Measurements from ENCODE around the gene EP400. TPM values are rescaled to one million over a fixed set of nuclear protein-coding genes. Genes with fewer than 3 reads are reported as not detected.

The EP400 gene
- total and polyA plus RNA-seq, 2 of the 4 experiments (the other 2 are of a cell fraction), result 4.3 to 11.4 TPM

GRCh38 chr12:131917711-131918306 is 31.9 kb upstream of the EP400 start:
- 0 out of 4 replicates have a peak, but pooled peaks cover 0 to 6% of the 10 kb centered on the region in 2 experiments for H3K79me1 ChIP-seq (ENCODE audit: low read depth in 1 of 2, low read length in 2 of 2)
- peaks cover 72% of the 10 kb centered on the region for H3K36me3 ChIP-seq (ENCODE audit: control insufficient read depth, insufficient read depth, low read length)
- dilution Hi-C loops (cut with HindIII; ENCODE audit: low sequenced_read_pairs, unreplicated experiment), result no loop called here
- H4K8ac ChIP-seq (ENCODE audit: low read depth in 2 of 2, low read length in 2 of 2), result no peak overlapping the region
- H3K4me1 ChIP-seq (ENCODE audit: control insufficient read depth, insufficient read depth, low read length), result peaks cover 3% of the 10 kb centered on the region
- H4K20me1 ChIP-seq (ENCODE audit: insufficient read depth, low read length), result no peaks in the 10 kb centered on the region
- H3K9me1 ChIP-seq (ENCODE audit: insufficient read depth, low read length), result no peaks in the 10 kb centered on the region
- no peak overlapping the region for H3K14ac ChIP-seq (replicated peaks; ENCODE audit: low read depth, low read length)
- H3K4ac ChIP-seq (ENCODE audit: low read depth, low read length), result no peak overlapping the region
- DNase-seq (no peak), ATAC-seq (ENCODE audit: low read depth) (no peak)
- TF ChIP-seq CHD1 (IDR thresholded peaks at IDR 0.05; ENCODE audit: low read depth, low read length) (no peak), BHLHE40 (IDR thresholded peaks at IDR 0.05; ENCODE audit: low read depth, low read length) (no peak), MAZ (IDR thresholded peaks at IDR 0.05; ENCODE audit: borderline replicate concordance, low read depth, low read length) (no peak), RAD21 (IDR thresholded peaks at IDR 0.05; ENCODE audit: low read length) (no peak), USF2 (IDR thresholded peaks at IDR 0.05; ENCODE audit: low read depth, low read length) (no peak), MXI1 (IDR thresholded peaks at IDR 0.05; ENCODE audit: borderline replicate concordance, low read depth, low read length) (no peak), FOS (IDR thresholded peaks at IDR 0.05; ENCODE audit: low read depth, low read length) (no peak)
- H4K91ac ChIP-seq (ENCODE audit: insufficient read depth, low read depth, low read length), result no peak overlapping the region
- no peak overlapping the region for H2BK5ac ChIP-seq (ENCODE audit: low read depth, low read length, poor library complexity, severe bottlenecking)
- 92% methylated on average over 9 of the region's 18 CpGs; no CpG with 5 or more reads in 1 of the 2 experiments for WGBS, 2 experiments (ENCODE audit: extremely low coverage in 2 of 2, insufficient read length in 1 of 2)
- no peak overlapping the region for H2AK9ac ChIP-seq (replicated peaks; ENCODE audit: low read depth, low read length, poor library complexity)
- in situ Hi-C loops (cut with MboI; ENCODE audit: low sequenced_read_pairs), result no loop called here
- H2BK120ac ChIP-seq (ENCODE audit: low read depth, low read length), result no peak overlapping the region
- H3K4me3 ChIP-seq (ENCODE audit: insufficient read depth, low read depth, low read length), result no peak overlapping the region
- H3K9me3 ChIP-seq (ENCODE audit: control insufficient read depth, insufficient read depth, low read length), result no peaks in the 10 kb centered on the region
- no peak overlapping the region for H3K18ac ChIP-seq (ENCODE audit: low read depth, low read length)
- no TSS peak for BruUV-seq (replicated peaks)
- no peak overlapping the region for H3K27ac ChIP-seq (ENCODE audit: insufficient read depth, low read length)
- no peak overlapping the region for H3K23ac ChIP-seq (ENCODE audit: low read depth, low read length)
- ChIA-PET POLR2A (ENCODE audit: unreplicated experiment) (no interaction called here), CTCF (no interaction called here)
- no peak overlapping the region for H4K5ac ChIP-seq (ENCODE audit: low read depth, low read length)
- H2BK15ac ChIP-seq (ENCODE audit: low read depth, low read length), result no peak overlapping the region
- H2AK5ac ChIP-seq (ENCODE audit: low read depth, low read length), result no peak overlapping the region
- no peak overlapping the region for H2BK20ac ChIP-seq (ENCODE audit: low read depth, low read length)
- no peak overlapping the region for H3K56ac ChIP-seq (ENCODE audit: extremely low read depth, insufficient read depth, low read length)
- H2AFZ ChIP-seq (replicated peaks; ENCODE audit: low read length, poor library complexity), result peak overlapping the region; percentile 5
- no peak overlapping the region for H3K4me2 ChIP-seq (ENCODE audit: low read depth, low read length)
- intact Hi-C loops (cut with micrococcal nuclease), result no loop called here
- H3K9ac ChIP-seq (ENCODE audit: low read depth, low read length), result no peak overlapping the region
- no peaks in the 10 kb centered on the region for H3K27me3 ChIP-seq (ENCODE audit: control insufficient read depth, insufficient read depth, low read length)
